Astrocyte (in vitro differentiated cells and primary cell): ENCODE data around the gene EMX1. TPM values are rescaled to one million over a fixed set of nuclear protein-coding genes. Genes with fewer than 3 reads are reported as not detected.
A peak's percentile ranks its signal among the peaks of the same experiment; 100 is the strongest.

Experiments used
- DNase-seq: peaks from one replicate; pipeline ENCODE4 v3.0.0-alpha.2; 2010; ENCODE audit warnings: low read depth
- FAIRE-seq: peaks from 2 replicates; lab custom pipeline; 2011; peaks lifted over from hg19 to GRCh38; lab: Jason Lieb, UNC
- H2AFZ ChIP-seq: 2 replicates; pipeline ENCODE4 v1.6.0; 2012; ENCODE audit warnings: low read depth, low read length, inconsistent platforms
- H3K27ac ChIP-seq: 2 replicates; pipeline ENCODE4 v1.5.1; 2011; ENCODE audit warnings: low read depth, low read length, inconsistent platforms
- H3K27me3 ChIP-seq: 2 replicates; pipeline ENCODE4 v1.6.0; 2011; ENCODE audit warnings: low read length, inconsistent platforms; ENCODE audit not compliant: insufficient read depth
- H3K36me3 ChIP-seq: 2 replicates; pipeline ENCODE4 v1.5.1; 2011; ENCODE audit warnings: low read length, inconsistent platforms; ENCODE audit not compliant: insufficient read depth
- H3K4me1 ChIP-seq: 2 replicates; pipeline ENCODE4 v1.5.1; 2011; ENCODE audit warnings: low read length, inconsistent platforms; ENCODE audit not compliant: insufficient read depth
- H3K4me2 ChIP-seq: 2 replicates; pipeline ENCODE4 v1.6.0; 2012; ENCODE audit warnings: low read length, inconsistent platforms
- H3K4me3 ChIP-seq: 2 replicates; pipeline ENCODE4 v1.5.1; 2011; ENCODE audit warnings: low read depth, mild to moderate bottlenecking, low read length, inconsistent platforms; ENCODE audit not compliant: insufficient read depth
- H3K79me2 ChIP-seq: 2 replicates; pipeline ENCODE4 v1.6.0; 2012; ENCODE audit warnings: mild to moderate bottlenecking, low read length, inconsistent platforms; ENCODE audit not compliant: insufficient read depth
- H3K9ac ChIP-seq: 2 replicates; pipeline ENCODE4 v1.6.0; 2012; ENCODE audit warnings: mild to moderate bottlenecking, low read length, inconsistent platforms
- H3K9me3 ChIP-seq: 2 replicates; pipeline ENCODE4 v1.5.1; 2012; ENCODE audit warnings: low read depth, mild to moderate bottlenecking, low read length, inconsistent platforms; ENCODE audit not compliant: insufficient read depth
- H4K20me1 ChIP-seq: 2 replicates; pipeline ENCODE4 v1.6.0; 2012; ENCODE audit warnings: low read length, inconsistent platforms; ENCODE audit not compliant: insufficient read depth
- H3K27ac Mint-ChIP-seq: one replicate; pipeline ENCODE4 v1.8.0; 2021; ENCODE audit warnings: mild to moderate bottlenecking, mixed read lengths; ENCODE audit not compliant: unreplicated experiment
- H3K27me3 Mint-ChIP-seq: one replicate; pipeline ENCODE4 v1.8.0; 2021; ENCODE audit warnings: low read depth, mixed read lengths; ENCODE audit not compliant: unreplicated experiment
- H3K36me3 Mint-ChIP-seq: one replicate; pipeline ENCODE4 v1.8.0; 2021; ENCODE audit warnings: low read depth, mixed read lengths; ENCODE audit not compliant: unreplicated experiment
- H3K4me1 Mint-ChIP-seq: one replicate; pipeline ENCODE4 v1.8.0; 2021; ENCODE audit warnings: low read depth, mixed read lengths; ENCODE audit not compliant: unreplicated experiment
- H3K4me3 Mint-ChIP-seq: one replicate; pipeline ENCODE4 v1.8.0; 2021; ENCODE audit warnings: mild to moderate bottlenecking, moderate library complexity, mixed read lengths; ENCODE audit not compliant: unreplicated experiment
- H3K9me3 Mint-ChIP-seq: one replicate; pipeline ENCODE4 v1.8.0; 2021; ENCODE audit warnings: mild to moderate bottlenecking, mixed read lengths; ENCODE audit not compliant: unreplicated experiment
- CTCF ChIP-seq: IDR thresholded peaks from 2 replicates; pipeline ENCODE4 v1.5.1; 2011; ENCODE audit warnings: low read depth, mild to moderate bottlenecking, inconsistent platforms, low read length, moderate library complexity; ENCODE audit not compliant: insufficient read depth
- EZH2 ChIP-seq: IDR thresholded peaks from 2 replicates; pipeline ENCODE4 v1.6.1; 2012; ENCODE audit warnings: mild to moderate bottlenecking, low read length, inconsistent platforms; ENCODE audit not compliant: insufficient read depth
- total RNA-seq: library from RNA; stranded (reverse); gene quantifications from 2 replicates; pipeline ENCODE4 v1.2.1, GENCODE V29; 2021

The EMX1 gene
- total RNA-seq, 1 donor from 2014 or later, result 0.48 TPM

DNA sequence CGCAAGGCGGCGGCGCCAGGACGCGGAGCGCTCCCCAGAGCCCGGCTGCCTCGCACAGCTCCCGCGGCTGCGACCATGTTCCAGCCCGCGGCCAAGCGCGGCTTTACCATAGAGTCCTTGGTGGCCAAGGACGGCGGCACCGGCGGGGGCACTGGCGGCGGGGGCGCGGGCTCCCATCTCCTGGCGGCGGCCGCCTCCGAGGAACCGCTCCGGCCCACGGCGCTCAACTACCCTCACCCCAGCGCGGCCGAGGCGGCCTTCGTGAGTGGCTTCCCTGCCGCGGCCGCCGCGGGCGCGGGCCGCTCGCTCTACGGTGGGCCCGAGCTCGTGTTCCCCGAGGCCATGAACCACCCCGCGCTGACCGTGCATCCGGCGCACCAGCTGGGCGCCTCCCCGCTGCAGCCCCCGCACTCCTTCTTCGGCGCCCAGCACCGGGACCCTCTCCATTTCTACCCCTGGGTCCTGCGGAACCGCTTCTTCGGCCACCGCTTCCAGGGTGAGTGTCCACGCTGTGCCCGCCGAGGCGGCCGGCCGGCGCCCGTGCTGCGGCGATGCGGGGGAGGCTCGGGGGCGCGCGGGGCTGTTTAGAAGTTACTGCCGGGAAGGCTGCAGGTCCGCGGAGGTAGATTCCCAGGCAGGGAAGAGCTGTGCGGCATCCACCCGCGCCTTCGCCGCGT is 696 bp downstream of the EMX1 start:
- Mint-ChIP-seq H3K9me3 (peaks cover 11% of the 10 kb centered on the region), H3K27ac (no peak overlapping the region), H3K4me1 (no peaks in the 10 kb centered on the region), H3K4me3 (no peak overlapping the region), H3K36me3 (no peaks in the 10 kb centered on the region), H3K27me3 (peaks cover 74% of the 10 kb centered on the region)
- DNase-seq, result no peak
- peak overlapping the region; percentile 60 for H3K4me2 ChIP-seq
- H3K4me1 ChIP-seq, result peaks cover 9% of the 10 kb centered on the region
- H3K27ac ChIP-seq, result no peak overlapping the region
- H3K79me2 ChIP-seq, result no peaks in the 10 kb centered on the region
- TF ChIP-seq CTCF (no peak), EZH2 (peak; percentile 100)
- peaks cover 96% of the 10 kb centered on the region for H3K27me3 ChIP-seq
- peaks cover 6% of the 10 kb centered on the region for H3K9me3 ChIP-seq
- no peaks in the 10 kb centered on the region for H3K36me3 ChIP-seq
- no peak overlapping the region for H3K9ac ChIP-seq
- peaks cover 38% of the 10 kb centered on the region for H4K20me1 ChIP-seq
- H2AFZ ChIP-seq, result peak overlapping the region; percentile 4
- FAIRE-seq, result no peak
- H3K4me3 ChIP-seq, result no peak overlapping the region

DNA sequence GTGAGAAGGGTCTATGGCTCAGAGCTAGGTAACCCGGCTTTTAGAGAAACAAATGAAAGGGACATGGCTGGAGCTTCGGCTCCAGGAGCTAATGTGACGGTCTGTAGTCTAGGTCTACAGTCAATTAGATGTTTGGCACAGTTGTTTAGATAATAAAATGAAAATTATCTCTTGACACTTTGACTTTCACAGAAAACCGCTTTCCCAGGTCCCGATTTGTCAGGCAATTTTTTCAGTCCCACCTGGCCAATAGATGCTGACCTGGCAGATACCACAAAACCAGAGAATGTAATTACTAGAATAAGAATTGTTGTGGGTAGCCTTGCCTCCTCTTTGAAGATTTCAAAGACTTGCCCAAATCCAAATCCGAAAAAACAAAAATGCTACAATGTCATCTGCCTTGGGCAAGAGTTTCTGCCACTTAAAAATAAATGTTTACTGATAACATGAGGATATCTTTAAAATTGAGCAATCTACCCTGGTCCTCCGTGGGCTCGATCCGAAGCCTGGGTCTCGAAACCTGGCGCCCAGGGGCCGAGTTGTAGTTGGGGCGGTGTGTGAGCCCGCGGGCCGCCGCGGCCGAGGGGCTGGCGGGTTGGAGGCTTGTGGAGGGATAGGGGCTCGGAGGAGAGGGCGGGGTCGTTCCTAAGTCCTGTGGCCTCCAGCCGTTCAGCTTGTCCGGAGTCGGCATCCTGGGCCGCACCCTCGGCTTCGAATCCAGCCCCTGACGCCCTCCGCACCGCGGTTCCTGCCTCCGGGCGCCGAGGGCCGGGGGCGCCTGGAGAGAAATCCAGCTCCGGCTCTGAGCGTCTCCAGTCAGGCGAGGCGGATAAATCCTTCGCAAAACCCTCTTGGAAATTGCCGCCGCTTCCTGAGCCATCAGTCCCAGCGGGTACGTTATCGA is 2.3 kb downstream of the EMX1 start:
- peak overlapping the region; percentile 82 for H3K4me2 ChIP-seq
- no peaks in the 10 kb centered on the region for H3K36me3 Mint-ChIP-seq
- peaks cover 68% of the 10 kb centered on the region for H3K27me3 Mint-ChIP-seq
- H3K4me3 ChIP-seq, result peak overlapping the region; percentile 42
- peaks cover 16% of the 10 kb centered on the region for H3K9me3 ChIP-seq
- no peaks in the 10 kb centered on the region for H3K4me1 Mint-ChIP-seq
- no peak overlapping the region for H3K27ac Mint-ChIP-seq
- no peaks in the 10 kb centered on the region for H3K36me3 ChIP-seq
- H3K9ac ChIP-seq, result peak overlapping the region; percentile 35
- TF ChIP-seq EZH2 (no peak), CTCF (no peak)
- H3K27me3 ChIP-seq, result peaks cover 96% of the 10 kb centered on the region
- H4K20me1 ChIP-seq, result peaks cover 31% of the 10 kb centered on the region
- DNase-seq, result no peak
- no peaks in the 10 kb centered on the region for H3K79me2 ChIP-seq
- FAIRE-seq, result no peak
- no peak overlapping the region for H3K4me3 Mint-ChIP-seq
- no peak overlapping the region for H3K27ac ChIP-seq
- H3K9me3 Mint-ChIP-seq, result peaks cover 11% of the 10 kb centered on the region
- H2AFZ ChIP-seq, result peak overlapping the region; percentile 60
- H3K4me1 ChIP-seq, result peaks cover 9% of the 10 kb centered on the region
